Measurements from ENCODE around the gene RREB1.

DNA sequence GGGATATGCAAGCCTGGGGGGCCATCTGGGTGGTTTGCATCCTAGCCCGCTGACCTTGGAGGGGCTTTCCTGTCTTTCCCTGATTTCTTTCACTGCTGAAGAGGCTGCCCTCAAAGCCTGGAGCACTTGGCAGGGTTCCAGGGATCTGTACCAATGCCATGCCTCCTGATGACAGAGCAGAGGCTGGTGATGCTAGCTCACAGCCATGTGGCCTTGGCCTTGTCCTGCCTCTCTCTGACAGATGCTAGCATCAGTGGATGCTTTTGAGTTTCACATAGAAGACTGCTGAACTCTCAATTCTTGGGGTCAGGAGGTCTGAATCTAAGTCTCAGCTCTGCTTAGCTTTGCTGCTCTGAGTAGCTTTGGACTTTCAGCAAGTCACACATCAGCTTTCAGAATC lies 21.9 kb upstream of the RREB1 start:
- no peak for TF ChIP-seq POLR2AphosphoS5 (IDR thresholded peaks at IDR 0.05; ENCODE audit: low read depth, low read length)
- TF ChIP-seq SPI1 (IDR thresholded peaks at IDR 0.05; ENCODE audit: low read depth, low read length), result no peak
- no peak for TF ChIP-seq POLR2A (IDR thresholded peaks at IDR 0.05; ENCODE audit: low read depth, low read length)
- TF ChIP-seq TAF1 (IDR thresholded peaks at IDR 0.05; ENCODE audit: low read depth, low read length), result no peak
- TF ChIP-seq POU2F2 (IDR thresholded peaks at IDR 0.05; ENCODE audit: low read depth, low read length), result no peak

Data from GM12891 (cell line).